Activated CD4-positive, alpha-beta T cell treated with anti-CD3 and anti-CD28 coated beads, Interleukin-2, Interleukin-6, amounts not matched to agents 100 ng/mL and 50 ng/mL, durations not matched to agents 16 hours and 8 hours (primary cell): Measurements from ENCODE around the gene HDAC5.
"Not testable (repeated sequence)": the region's sequence is repeated elsewhere in the genome, so short reads cannot be mapped to it uniquely, and the experiment has no call there.

Experiments used
- DNase-seq: peaks from one replicate; pipeline ENCODE4 v3.0.0-alpha.2; 2020

The HDAC5 gene

GRCh38 chr17:44123356-44124117 lies at the start of gene HDAC5:
Gene HDAC5 (minus strand): TSS chr17:44123641. CDS start chr17:44117515, 6,126 bp downstream.
- peak; percentile 97 for DNase-seq

GRCh38 chr17:44171931-44172455 lies 48.6 kb upstream of the HDAC5 start:
- DNase-seq = no peak

- no peak for DNase-seq
These were observed 47.2 kb upstream of the HDAC5 start, which contains the start of gene ASB16 for GRCh38 chr17:44170499-44171201. Gene ASB16 (plus strand): TSS chr17:44170704. CDS start chr17:44170790, 86 bp downstream.

GRCh38 chr17:44170135-44170498 lies 46.7 kb upstream of the HDAC5 start:
- no peak for DNase-seq

- no peak for DNase-seq
These were observed 43.9 kb upstream of the HDAC5 start for GRCh38 chr17:44167181-44167861.

GRCh38 chr17:44164476-44164875 lies 41.0 kb upstream of the HDAC5 start:
- no peak for DNase-seq

GRCh38 chr17:44159519-44160210 lies 36.2 kb upstream of the HDAC5 start:
- DNase-seq = peak; percentile 59

GRCh38 chr17:44155488-44155887 lies 32.0 kb upstream of the HDAC5 start:
- no peak for DNase-seq

- DNase-seq = no peak
These were observed 29.4 kb upstream of the HDAC5 start for GRCh38 chr17:44152875-44153274.

- no peak for DNase-seq
These were observed 26.4 kb upstream of the HDAC5 start for GRCh38 chr17:44149750-44150329.

GRCh38 chr17:44149066-44149465 lies 25.6 kb upstream of the HDAC5 start:
- DNase-seq = not testable (repeated sequence)

- DNase-seq = no peak
These were observed 24.4 kb upstream of the HDAC5 start for GRCh38 chr17:44147812-44148211.

GRCh38 chr17:44146375-44147346 lies 23.2 kb upstream of the HDAC5 start:
- DNase-seq = no peak

- DNase-seq = no peak
These were observed 21.7 kb upstream of the HDAC5 start for GRCh38 chr17:44144966-44145739.

GRCh38 chr17:44143921-44144320 lies 20.5 kb upstream of the HDAC5 start:
- not testable (repeated sequence) for DNase-seq

- DNase-seq = peak; percentile 78
These were observed 14.7 kb upstream of the HDAC5 start for GRCh38 chr17:44137891-44138709.

- DNase-seq = no peak
These were observed 11.5 kb upstream of the HDAC5 start for GRCh38 chr17:44134752-44135568.

GRCh38 chr17:44133918-44134476 lies 10.6 kb upstream of the HDAC5 start:
- no peak for DNase-seq
